H9 (cell line): Measurements from ENCODE around the gene PAK6. TPM values are rescaled to one million over a fixed set of nuclear protein-coding genes. Genes with fewer than 3 reads are reported as not detected.

ENCODE experiments used
- DNase-seq: peaks from one replicate; pipeline ENCODE4 v3.0.0-alpha.2; 2017
- H2AFZ ChIP-seq: one replicate; pipeline ENCODE4 v1.6.1; 2013; ENCODE audit warnings: mild to moderate bottlenecking, low read length, control low read depth, moderate library complexity
- H2AK5ac ChIP-seq: 2 replicates; pipeline ENCODE4 v1.6.1; 2013; ENCODE audit warnings: low read length, control low read depth, mixed read lengths; ENCODE audit not compliant: insufficient read length
- H2BK120ac ChIP-seq: one replicate; pipeline ENCODE4 v1.6.1; 2013; ENCODE audit warnings: low read depth, mild to moderate bottlenecking, low read length, control low read depth, inconsistent platforms; ENCODE audit not compliant: poor library complexity, severe bottlenecking
- H2BK12ac ChIP-seq: 2 replicates; pipeline ENCODE4 v1.6.1; 2013; ENCODE audit warnings: low read length, control low read depth, mixed read lengths, low read depth; ENCODE audit not compliant: insufficient read length
- H2BK15ac ChIP-seq: 2 replicates; pipeline ENCODE4 v1.6.1; 2013; ENCODE audit warnings: low read depth, low read length, control low read depth
- H2BK20ac ChIP-seq: one replicate; pipeline ENCODE4 v1.6.1; 2013; ENCODE audit warnings: low read depth, mild to moderate bottlenecking, low read length, control low read depth, inconsistent platforms; ENCODE audit not compliant: poor library complexity, severe bottlenecking
- H2BK5ac ChIP-seq: 2 replicates; pipeline ENCODE4 v1.6.1; 2013; ENCODE audit warnings: low read length, control low read depth, mixed read lengths; ENCODE audit not compliant: insufficient read length
- H3K14ac ChIP-seq: 2 replicates; pipeline ENCODE4 v1.6.1; 2013; ENCODE audit warnings: low read length, control low read depth; ENCODE audit not compliant: insufficient read depth
- H3K18ac ChIP-seq: 2 replicates; pipeline ENCODE4 v1.6.1; 2013; ENCODE audit warnings: low read depth, mild to moderate bottlenecking, mixed read lengths, low read length, control low read depth; ENCODE audit not compliant: insufficient read length
- H3K23ac ChIP-seq: 2 replicates; pipeline ENCODE4 v1.6.1; 2013; ENCODE audit warnings: low read length, control low read depth, mixed read lengths, low read depth; ENCODE audit not compliant: insufficient read length
- H3K23me2 ChIP-seq: 2 replicates; pipeline ENCODE4 v1.6.1; 2013; ENCODE audit warnings: low read depth, mild to moderate bottlenecking, mixed read lengths, low read length, control low read depth; ENCODE audit not compliant: insufficient read length, poor library complexity, severe bottlenecking
- H3K27ac ChIP-seq: 2 replicates; pipeline ENCODE4 v1.5.1; 2013; ENCODE audit warnings: low read length, control low read depth, mixed read lengths, low read depth; ENCODE audit not compliant: insufficient read length
- H3K27me3 ChIP-seq: 2 replicates; pipeline ENCODE4 v1.6.1; 2013; ENCODE audit warnings: low read length, control low read depth, inconsistent platforms; ENCODE audit not compliant: insufficient read depth
- H3K4ac ChIP-seq: 2 replicates; pipeline ENCODE4 v1.6.1; 2013; ENCODE audit warnings: low read depth, mild to moderate bottlenecking, control low read depth, inconsistent platforms, low read length, moderate library complexity
- H3K4me1 ChIP-seq: 2 replicates; pipeline ENCODE4 v1.6.1; 2013; ENCODE audit warnings: low read length, control low read depth, inconsistent platforms; ENCODE audit not compliant: insufficient read depth
- H3K4me2 ChIP-seq: 2 replicates; pipeline ENCODE4 v1.6.1; 2013; ENCODE audit warnings: low read length, control low read depth, mixed read lengths; ENCODE audit not compliant: insufficient read length, insufficient read depth
- H3K56ac ChIP-seq: 2 replicates; pipeline ENCODE4 v1.6.1; 2013; ENCODE audit warnings: low read depth, mild to moderate bottlenecking, mixed read lengths, low read length, control low read depth; ENCODE audit not compliant: insufficient read length
- H3K79me1 ChIP-seq: 2 replicates; pipeline ENCODE4 v1.6.1; 2013; ENCODE audit warnings: low read depth, mild to moderate bottlenecking, moderate library complexity, low read length, control low read depth, inconsistent platforms; ENCODE audit not compliant: insufficient read depth, poor library complexity, severe bottlenecking
- H3K79me2 ChIP-seq: 2 replicates; pipeline ENCODE4 v1.6.1; 2013; ENCODE audit warnings: low read length, control low read depth, inconsistent platforms; ENCODE audit not compliant: insufficient read depth
- H3K9ac ChIP-seq: 2 replicates; pipeline ENCODE4 v1.6.1; 2013; ENCODE audit warnings: low read length, control low read depth, mixed read lengths; ENCODE audit not compliant: insufficient read length; ENCODE audit errors: extremely low read depth
- H3K9me3 ChIP-seq: one replicate; pipeline ENCODE4 v1.6.1; 2013; ENCODE audit warnings: low read depth, low read length, inconsistent platforms; ENCODE audit not compliant: control insufficient read depth
- H3T11ph ChIP-seq: one replicate; pipeline ENCODE4 v1.6.1; 2013; ENCODE audit warnings: mild to moderate bottlenecking, low read length, control low read depth, inconsistent platforms
- H4K20me1 ChIP-seq: one replicate; pipeline ENCODE4 v1.6.1; 2013; ENCODE audit not compliant: control insufficient read depth, insufficient read length, insufficient read depth
- H4K5ac ChIP-seq: 2 replicates; pipeline ENCODE4 v1.6.1; 2013; ENCODE audit warnings: low read depth, mild to moderate bottlenecking, mixed read lengths, low read length, control low read depth; ENCODE audit not compliant: insufficient read length
- H4K8ac ChIP-seq: replicated peaks from 2 replicates; pipeline ENCODE4 v1.6.1; 2013; ENCODE audit warnings: low read length, control low read depth, mixed read lengths, low read depth; ENCODE audit not compliant: insufficient read length
- H4K91ac ChIP-seq: 2 replicates; pipeline ENCODE4 v1.6.1; 2013; ENCODE audit warnings: low read depth, mild to moderate bottlenecking, moderate library complexity, mixed read lengths, low read length, control low read depth; ENCODE audit not compliant: insufficient read length
- H3K27ac Mint-ChIP-seq, 3 experiments: 2 replicates in 2 of 3; 3 replicates in 1 of 3; pipeline ENCODE4 v1.8.0; 2020 to 2021; ENCODE audit warnings: mixed read lengths in 3 of 3, mild to moderate bottlenecking in 1 of 3, moderate library complexity in 1 of 3
- H3K27me3 Mint-ChIP-seq: 2 replicates; pipeline ENCODE4 v1.8.0; 2021; ENCODE audit warnings: low read depth, mild to moderate bottlenecking, moderate library complexity, mixed read lengths
- H3K36me3 Mint-ChIP-seq, 3 experiments: 2 replicates in 2 of 3; 3 replicates in 1 of 3; pipeline ENCODE4 v1.8.0; 2020 to 2021; ENCODE audit warnings: low read depth in 3 of 3, mixed read lengths in 3 of 3; ENCODE audit not compliant: insufficient read depth in 1 of 3
- H3K4me1 Mint-ChIP-seq, 2 experiments: 2 replicates each; pipeline ENCODE4 v1.8.0; 2020; ENCODE audit warnings: mixed read lengths in 2 of 2
- H3K4me3 Mint-ChIP-seq, 2 experiments: 2 replicates in 1 of 2; 3 replicates in 1 of 2; pipeline ENCODE4 v1.8.0; 2020 to 2021; ENCODE audit warnings: mild to moderate bottlenecking in 2 of 2, mixed read lengths in 2 of 2, moderate library complexity in 1 of 2
- H3K9me3 Mint-ChIP-seq, 2 experiments: 2 replicates in 1 of 2; 3 replicates in 1 of 2; pipeline ENCODE4 v1.8.0; 2020; ENCODE audit warnings: mild to moderate bottlenecking in 2 of 2, mixed read lengths in 2 of 2, moderate library complexity in 1 of 2
- WGBS: extraction: QIAGEN DNeasy Blood & Tissue Kit; methylation state at CpG from one replicate; pipeline ENCODE4 v1.1.7; 2013; ENCODE audit warnings: missing lambda C conversion rate, low lambda C conversion rate, mixed read lengths; ENCODE audit not compliant: insufficient read length; ENCODE audit errors: extremely low coverage; 5-methylcytosine and 5-hydroxymethylcytosine counted together
- total RNA-seq: library from RNA; stranded (reverse); gene quantifications from 2 replicates; pipeline ENCODE4 v1.2.1, GENCODE V29; 2021
- TF ChIP-seq, protein P1 (sequence below): fragments of 200-600 bp; sonication (generic); conservative IDR thresholded peaks from 3 replicates; pipeline ENCODE4 v1.8.0; 2021; ENCODE audit warnings: antibody characterized with exemption, mild to moderate bottlenecking

Gene PAK6
- total RNA-seq, 1 experiment from 2014 or later: 7.4 TPM

DNA sequence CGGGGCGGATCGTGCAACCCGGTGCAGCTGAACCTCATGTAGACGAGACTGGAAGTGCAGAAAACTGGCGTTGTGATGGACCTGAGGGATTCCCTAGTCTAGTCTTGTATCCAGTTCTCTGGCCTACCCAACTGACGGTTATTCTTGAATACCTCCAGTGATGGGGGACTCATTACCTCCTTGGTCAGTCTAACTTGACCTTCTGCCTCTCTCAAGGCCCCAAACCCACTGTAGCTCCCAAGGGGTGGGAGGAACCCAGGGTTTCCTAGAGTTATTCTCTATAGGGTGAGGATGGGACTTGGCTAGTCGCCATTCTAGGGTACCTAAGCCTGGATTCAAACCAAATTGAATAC is 11.4 kb downstream of the PAK6 start:
- Histone ChIP-seq H3K4me2 (no peak overlapping the region), H2BK20ac (no peak overlapping the region), H4K5ac (no peak overlapping the region), H3K23ac (no peak overlapping the region), H4K8ac (no peak overlapping the region), H3K14ac (no peak overlapping the region), H3K23me2 (peaks cover 9% of the 10 kb centered on the region), H4K91ac (no peak overlapping the region), H2BK5ac (no peak overlapping the region), H3T11ph (no peak overlapping the region), H4K20me1 (no peaks in the 10 kb centered on the region), H2BK15ac (no peak overlapping the region), H3K79me1 (no peaks in the 10 kb centered on the region), H3K27ac (no peak overlapping the region), H3K9me3 (no peaks in the 10 kb centered on the region), H2BK120ac (no peak overlapping the region), H3K4me1 (no peaks in the 10 kb centered on the region), H3K9ac (no peak overlapping the region), H3K18ac (no peak overlapping the region), H2AFZ (no peak overlapping the region), H2AK5ac (no peak overlapping the region), H3K27me3 (peaks cover 16% of the 10 kb centered on the region; the same call in 1 of the 2 replicates), H3K4ac (no peak overlapping the region), H3K56ac (no peak overlapping the region), H3K79me2 (no peaks in the 10 kb centered on the region), H2BK12ac (no peak overlapping the region)
- TF ChIP-seq, protein P1, sequence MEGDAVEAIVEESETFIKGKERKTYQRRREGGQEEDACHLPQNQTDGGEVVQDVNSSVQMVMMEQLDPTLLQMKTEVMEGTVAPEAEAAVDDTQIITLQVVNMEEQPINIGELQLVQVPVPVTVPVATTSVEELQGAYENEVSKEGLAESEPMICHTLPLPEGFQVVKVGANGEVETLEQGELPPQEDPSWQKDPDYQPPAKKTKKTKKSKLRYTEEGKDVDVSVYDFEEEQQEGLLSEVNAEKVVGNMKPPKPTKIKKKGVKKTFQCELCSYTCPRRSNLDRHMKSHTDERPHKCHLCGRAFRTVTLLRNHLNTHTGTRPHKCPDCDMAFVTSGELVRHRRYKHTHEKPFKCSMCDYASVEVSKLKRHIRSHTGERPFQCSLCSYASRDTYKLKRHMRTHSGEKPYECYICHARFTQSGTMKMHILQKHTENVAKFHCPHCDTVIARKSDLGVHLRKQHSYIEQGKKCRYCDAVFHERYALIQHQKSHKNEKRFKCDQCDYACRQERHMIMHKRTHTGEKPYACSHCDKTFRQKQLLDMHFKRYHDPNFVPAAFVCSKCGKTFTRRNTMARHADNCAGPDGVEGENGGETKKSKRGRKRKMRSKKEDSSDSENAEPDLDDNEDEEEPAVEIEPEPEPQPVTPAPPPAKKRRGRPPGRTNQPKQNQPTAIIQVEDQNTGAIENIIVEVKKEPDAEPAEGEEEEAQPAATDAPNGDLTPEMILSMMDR: no peak
- Mint-ChIP-seq H3K4me1 (peaks cover 19 to 27% of the 10 kb centered on the region in 2 experiments), H3K27ac (no peak overlapping the region), H3K27me3 (peaks cover 48% of the 10 kb centered on the region), H3K4me3 (no peak overlapping the region), H3K9me3 (no peaks in the 10 kb centered on the region; a peak in 1 of 5 replicates), H3K36me3 (peaks cover 0 to 3% (median 0%) of the 10 kb centered on the region in 3 experiments; a peak in 1 of 7 replicates)
- DNase-seq: no peak
- no CpG with 5 or more reads among the region's 8 CpGs for WGBS
